ENCODE data around the gene ISX. TPM values are rescaled to one million over a fixed set of nuclear protein-coding genes. Genes with fewer than 3 reads are reported as not detected.

ISX gene
- polyA plus RNA-seq, 1 donor = not detected

- DNase-seq (ENCODE audit: low read depth) = no peak
Observed at GRCh38 chr22:35053060-35053835, 12.7 kb upstream of the ISX start.

GRCh38 chr22:35054064-35054463 is 11.9 kb upstream of the ISX start:
- no peak for DNase-seq (ENCODE audit: low read depth)

GRCh38 chr22:35056486-35056885 is 9.5 kb upstream of the ISX start:
- no peak for DNase-seq (ENCODE audit: low read depth)

GRCh38 chr22:35057155-35057554 is 8.8 kb upstream of the ISX start:
- no peak for DNase-seq (ENCODE audit: low read depth)

- DNase-seq (ENCODE audit: low read depth) = no peak
Observed at GRCh38 chr22:35059632-35060031, 6.3 kb upstream of the ISX start.

GRCh38 chr22:35064664-35065063 is 1.3 kb upstream of the ISX start:
- DNase-seq (ENCODE audit: low read depth) = no peak

- no peak for DNase-seq (ENCODE audit: low read depth)
Observed at GRCh38 chr22:35065183-35065582, 775 bp upstream of the ISX start.

GRCh38 chr22:35066768-35067167 is 810 bp downstream of the ISX start:
- DNase-seq (ENCODE audit: low read depth) = no peak

- DNase-seq (ENCODE audit: low read depth) = no peak
Observed at GRCh38 chr22:35069541-35069940, 3.6 kb downstream of the ISX start.

- DNase-seq (ENCODE audit: low read depth) = no peak
Observed at GRCh38 chr22:35070451-35071093, 4.6 kb downstream of the ISX start.

GRCh38 chr22:35071784-35072183 is 5.8 kb downstream of the ISX start:
- DNase-seq (ENCODE audit: low read depth) = no peak

- no peak for DNase-seq (ENCODE audit: low read depth)
Observed at GRCh38 chr22:35072925-35073324, 7.0 kb downstream of the ISX start.

- no peak for DNase-seq (ENCODE audit: low read depth)
Observed at GRCh38 chr22:35074583-35074982, 8.6 kb downstream of the ISX start.

- no peak for DNase-seq (ENCODE audit: low read depth)
Observed at GRCh38 chr22:35076630-35077029, 10.7 kb downstream of the ISX start.

- DNase-seq (ENCODE audit: low read depth) = no peak
Observed at GRCh38 chr22:35085621-35086020, 19.7 kb downstream of the ISX start.

- no peak for DNase-seq (ENCODE audit: low read depth)
Observed at GRCh38 chr22:35089139-35089538, 23.2 kb downstream of the ISX start.

GRCh38 chr22:35092406-35092805 is 26.4 kb downstream of the ISX start:
- DNase-seq (ENCODE audit: low read depth) = no peak

- DNase-seq (ENCODE audit: low read depth) = no peak
Observed at GRCh38 chr22:35098921-35099320, 33.0 kb downstream of the ISX start.

GRCh38 chr22:35099883-35100282 is 33.9 kb downstream of the ISX start:
- no peak for DNase-seq (ENCODE audit: low read depth)

- no peak for DNase-seq (ENCODE audit: low read depth)
Observed at GRCh38 chr22:35102663-35103062, 36.7 kb downstream of the ISX start.

- DNase-seq (ENCODE audit: low read depth) = no peak
Observed at GRCh38 chr22:35103761-35104160, 37.8 kb downstream of the ISX start.

GRCh38 chr22:35104491-35104890 is 38.5 kb downstream of the ISX start:
- DNase-seq (ENCODE audit: low read depth) = no peak

GRCh38 chr22:35109616-35110015 is 43.7 kb downstream of the ISX start:
- no peak for DNase-seq (ENCODE audit: low read depth)

GRCh38 chr22:35111244-35111643 is 45.3 kb downstream of the ISX start:
- DNase-seq (ENCODE audit: low read depth) = no peak
